Tibial artery (tissue), 4 donors: Measurements from ENCODE around the gene AXIN2.

ENCODE experiments used
- DNase-seq, 2 donors: peaks; one replicate each; pipeline ENCODE4 v3.0.0-alpha.2; 2019
- H3K27ac ChIP-seq, 2 donors: fragments of 200-600 bp; sonication (generic) in 1 of 2; 1 replicate in 1 of 2; 2 replicates in 1 of 2; pipeline ENCODE4 v1.5.1; 2018 to 2019; ENCODE audit warnings: mild to moderate bottlenecking in 1 of 2
- H3K27me3 ChIP-seq, 2 donors: fragments of 200-600 bp; sonication (generic) in 1 of 2; one replicate each; pipeline versions ENCODE4 v1.5.1 to v1.6.0; 2016 to 2019
- H3K36me3 ChIP-seq, 3 donors: fragments of 200-600 bp; sonication (generic) in 2 of 3; one replicate each; pipeline ENCODE4 v1.5.1; 2016 to 2019; ENCODE audit warnings: mild to moderate bottlenecking in 2 of 3
- H3K4me1 ChIP-seq, 4 donors: fragments of 200-600 bp; sonication (generic) in 2 of 4; 1 replicate in 3 of 4; 2 replicates in 1 of 4; pipeline ENCODE4 v1.5.1; 2016 to 2019
- H3K4me3 ChIP-seq, 2 donors: fragments of 200-600 bp; sonication (generic) in 1 of 2; 1 replicate in 1 of 2; 2 replicates in 1 of 2; pipeline ENCODE4 v1.5.1; 2018 to 2019; ENCODE audit warnings: mild to moderate bottlenecking in 2 of 2
- H3K9me3 ChIP-seq, 3 donors: fragments of 200-600 bp; sonication (generic) in 1 of 3; one replicate each; pipeline ENCODE4 v1.5.1; 2016 to 2019
- intact Hi-C: fragments of 100-400 bp; cut with DNase I; formaldehyde crosslinking; loops from one replicate; pipeline ENCODE4 v1.15.0; 2023; ENCODE audit warnings: low total_unique reads
- TF ChIP-seq, protein P1 (sequence below), 2 experiments: fragments of 200-600 bp in 1 of 2; fragments of 450-650 bp in 1 of 2; IDR thresholded peaks; one replicate each; pipeline ENCODE4 v1.5.1; 2017 to 2019; ENCODE audit warnings: antibody characterized with exemption in 2 of 2, mild to moderate bottlenecking in 1 of 2, moderate library complexity in 1 of 2

The AXIN2 gene

GRCh38 chr17:65539630-65540266, 21.7 kb downstream of the AXIN2 start:
- Histone ChIP-seq H3K4me3 (no peak overlapping the region), H3K36me3 (peaks cover 42 to 59% (median 51%) of the 10 kb centered on the region in 3 donors), H3K27ac (no peak overlapping the region), H3K4me1 (no peaks in the 10 kb centered on the region), H3K9me3 (no peaks in the 10 kb centered on the region), H3K27me3 (no peaks in the 10 kb centered on the region)
- DNase-seq, result no peak
- TF ChIP-seq, protein P1, sequence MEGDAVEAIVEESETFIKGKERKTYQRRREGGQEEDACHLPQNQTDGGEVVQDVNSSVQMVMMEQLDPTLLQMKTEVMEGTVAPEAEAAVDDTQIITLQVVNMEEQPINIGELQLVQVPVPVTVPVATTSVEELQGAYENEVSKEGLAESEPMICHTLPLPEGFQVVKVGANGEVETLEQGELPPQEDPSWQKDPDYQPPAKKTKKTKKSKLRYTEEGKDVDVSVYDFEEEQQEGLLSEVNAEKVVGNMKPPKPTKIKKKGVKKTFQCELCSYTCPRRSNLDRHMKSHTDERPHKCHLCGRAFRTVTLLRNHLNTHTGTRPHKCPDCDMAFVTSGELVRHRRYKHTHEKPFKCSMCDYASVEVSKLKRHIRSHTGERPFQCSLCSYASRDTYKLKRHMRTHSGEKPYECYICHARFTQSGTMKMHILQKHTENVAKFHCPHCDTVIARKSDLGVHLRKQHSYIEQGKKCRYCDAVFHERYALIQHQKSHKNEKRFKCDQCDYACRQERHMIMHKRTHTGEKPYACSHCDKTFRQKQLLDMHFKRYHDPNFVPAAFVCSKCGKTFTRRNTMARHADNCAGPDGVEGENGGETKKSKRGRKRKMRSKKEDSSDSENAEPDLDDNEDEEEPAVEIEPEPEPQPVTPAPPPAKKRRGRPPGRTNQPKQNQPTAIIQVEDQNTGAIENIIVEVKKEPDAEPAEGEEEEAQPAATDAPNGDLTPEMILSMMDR (IDR thresholded peaks at IDR 0.05), result no peak
- intact Hi-C loops, result no loop called here

GRCh38 chr17:65538675-65539529, 22.5 kb downstream of the AXIN2 start:
- no peaks in the 10 kb centered on the region for H3K27me3 ChIP-seq
- no peak for DNase-seq
- no peak overlapping the region for H3K4me3 ChIP-seq
- intact Hi-C loops, result no loop called here
- H3K27ac ChIP-seq, result no peak overlapping the region
- TF ChIP-seq, protein P1 (IDR thresholded peaks at IDR 0.05), result no peak
- no peaks in the 10 kb centered on the region for H3K9me3 ChIP-seq
- H3K36me3 ChIP-seq, result peaks cover 49 to 65% (median 59%) of the 10 kb centered on the region in 3 donors
- H3K4me1 ChIP-seq, result no peaks in the 10 kb centered on the region

GRCh38 chr17:65537845-65538674, 23.4 kb downstream of the AXIN2 start:
- TF ChIP-seq, protein P1 (IDR thresholded peaks at IDR 0.05), result no peak
- Histone ChIP-seq H3K4me1 (no peaks in the 10 kb centered on the region), H3K9me3 (no peaks in the 10 kb centered on the region), H3K36me3 (peaks cover 57 to 70% (median 67%) of the 10 kb centered on the region in 3 donors), H3K4me3 (no peak overlapping the region), H3K27ac (no peak overlapping the region), H3K27me3 (no peaks in the 10 kb centered on the region)
- intact Hi-C loops, result no loop called here
- no peak for DNase-seq

DNA sequence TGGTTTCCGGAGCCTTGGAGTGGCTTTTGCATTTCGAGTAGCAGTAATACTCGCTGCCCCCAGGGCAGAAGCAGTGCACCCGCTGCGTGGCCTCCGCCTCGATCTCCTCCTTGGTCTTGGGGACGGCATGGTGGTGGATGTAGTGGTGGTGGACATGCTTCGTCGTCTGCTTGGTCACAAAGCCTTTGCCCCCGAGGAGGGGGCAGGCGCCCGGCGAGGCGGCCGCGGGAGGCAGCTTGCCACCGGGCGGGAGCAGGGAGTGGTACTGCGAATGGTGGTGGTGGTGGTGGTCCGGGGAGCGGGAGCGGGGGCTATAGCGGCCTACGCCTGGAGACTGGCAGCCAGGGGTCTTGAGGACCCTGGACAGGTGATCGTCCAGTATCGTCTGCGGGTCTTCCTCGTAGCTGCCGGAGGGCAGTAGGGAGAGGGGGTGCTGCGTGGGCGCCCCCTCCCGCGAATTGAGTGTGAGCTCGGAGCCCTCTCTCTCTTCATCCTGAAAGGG, 24.1 kb downstream of the AXIN2 start:
- Histone ChIP-seq H3K9me3 (no peaks in the 10 kb centered on the region), H3K4me3 (no peak overlapping the region), H3K36me3 (peaks cover 60 to 76% (median 70%) of the 10 kb centered on the region in 3 donors), H3K4me1 (peaks cover 0 to 7% (median 1%) of the 10 kb centered on the region in 4 donors), H3K27me3 (no peaks in the 10 kb centered on the region), H3K27ac (no peak overlapping the region)
- DNase-seq, result no peak
- TF ChIP-seq, protein P1 (IDR thresholded peaks at IDR 0.05), result no peak
- intact Hi-C loops, result no loop called here

- intact Hi-C loops, result no loop called here
- Histone ChIP-seq H3K36me3 (peaks cover 60 to 76% (median 70%) of the 10 kb centered on the region in 3 donors), H3K27ac (no peak overlapping the region)
Measured at GRCh38 chr17:65536573-65537342, 24.7 kb downstream of the AXIN2 start.

More at GRCh38 chr17:65536573-65537342, 24.7 kb downstream of the AXIN2 start:
- Histone ChIP-seq H3K27me3 (no peaks in the 10 kb centered on the region), H3K9me3 (no peaks in the 10 kb centered on the region), H3K4me3 (no peak overlapping the region), H3K4me1 (peaks cover 0 to 13% (median 8%) of the 10 kb centered on the region in 4 donors)
- TF ChIP-seq, protein P1 (IDR thresholded peaks at IDR 0.05), result no peak
- no peak for DNase-seq
